MCF 10A (cell line): ENCODE measurements around the gene MOGAT3. TPM values are rescaled to one million over a fixed set of nuclear protein-coding genes. Genes with fewer than 3 reads are reported as not detected.

ENCODE experiments used
- BruUV-seq: library from RNA; stranded (reverse); fragments of 400-500 nt; replicated peaks from 2 replicates; lab custom pipeline; 2021; lab: Mats Ljungman, UMichigan
- CTCF ChIA-PET: fragments of 300-600 bp; sonication (Branson Sonifier 250); formaldehyde crosslinking; extraction: SDS; loops from one replicate; lab custom pipeline; 2021; ENCODE audit warnings: antibody characterized with exemption, inconsistent platforms; lab: Yijun Ruan, JAX
- POLR2A ChIA-PET: fragments of 300-600, 350-650 bp; sonication (Branson Sonifier 250); formaldehyde crosslinking; extraction: SDS; loops from one replicate; lab custom pipeline; 2020; ENCODE audit warnings: antibody characterized with exemption, inconsistent platforms; lab: Yijun Ruan, JAX
- DNase-seq: peaks from one replicate; pipeline ENCODE4 v3.0.0-alpha.2; 2018; ENCODE audit not compliant: unreplicated experiment
- H3K27ac Mint-ChIP-seq: one replicate; pipeline ENCODE4 v1.8.0; 2022; ENCODE audit warnings: mild to moderate bottlenecking, low read depth, mixed read lengths; ENCODE audit not compliant: unreplicated experiment
- H3K27me3 Mint-ChIP-seq: one replicate; pipeline ENCODE4 v1.8.0; 2022; ENCODE audit warnings: mixed read lengths; ENCODE audit not compliant: insufficient read depth, unreplicated experiment
- H3K36me3 Mint-ChIP-seq: one replicate; pipeline ENCODE4 v1.8.0; 2022; ENCODE audit warnings: mild to moderate bottlenecking, moderate library complexity, mixed read lengths; ENCODE audit not compliant: insufficient read depth, unreplicated experiment
- H3K4me1 Mint-ChIP-seq: one replicate; pipeline ENCODE4 v1.8.0; 2022; ENCODE audit warnings: mixed read lengths; ENCODE audit not compliant: insufficient read depth, unreplicated experiment
- H3K4me3 Mint-ChIP-seq: one replicate; pipeline ENCODE4 v1.8.0; 2022; ENCODE audit warnings: mild to moderate bottlenecking, moderate library complexity, mixed read lengths; ENCODE audit not compliant: unreplicated experiment
- H3K9me3 Mint-ChIP-seq: one replicate; pipeline ENCODE4 v1.8.0; 2022; ENCODE audit warnings: mixed read lengths; ENCODE audit not compliant: unreplicated experiment
- CTCF ChIP-seq: fragments of 200-600 bp; IDR thresholded peaks from one replicate; pipeline ENCODE4 v1.8.0; 2022; ENCODE audit warnings: antibody characterized with exemption, mild to moderate bottlenecking; ENCODE audit not compliant: unreplicated experiment
- intact Hi-C: fragments of 100-400 bp; cut with micrococcal nuclease; formaldehyde crosslinking; loops from 2 replicates; pipeline ENCODE4 v1.14.1; 2022
- total RNA-seq: library from RNA; stranded (reverse); gene quantifications from 2 replicates; pipeline ENCODE4 v1.2.3, GENCODE V29; 2022

The MOGAT3 gene
- total RNA-seq, 1 experiment from 2014 or later, result not detected

DNA sequence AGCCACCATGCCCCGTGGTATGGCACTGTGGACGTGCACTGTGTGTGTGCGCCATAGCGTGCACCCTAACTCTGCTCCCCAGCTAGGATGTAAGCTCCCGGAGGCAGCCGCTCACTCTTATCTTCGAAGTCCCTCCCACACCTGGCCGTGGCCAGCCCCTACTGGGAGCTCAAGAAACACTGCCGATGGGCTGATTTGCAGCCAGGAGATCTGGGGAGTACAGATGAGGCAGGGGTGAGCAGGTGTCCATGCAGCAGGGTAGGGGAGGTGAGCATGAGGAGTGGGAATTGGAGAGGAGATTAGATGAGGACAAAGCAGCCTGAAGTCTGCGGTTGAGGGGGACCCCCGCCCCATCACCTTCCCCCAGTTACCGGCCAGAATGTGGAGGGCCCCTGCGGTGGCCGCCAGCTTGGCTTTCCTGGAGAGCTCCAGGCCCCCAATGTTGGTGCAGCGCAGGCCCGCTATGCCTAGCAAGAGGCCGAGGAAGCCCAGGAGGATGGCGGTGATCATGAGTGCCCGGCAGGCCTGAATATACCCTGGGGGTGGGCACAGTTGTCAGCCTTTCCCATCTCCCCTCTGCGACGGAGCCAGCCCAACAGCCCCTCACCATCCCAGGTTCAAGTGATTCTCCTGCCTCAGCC, 33.2 kb upstream of the MOGAT3 start:
- Mint-ChIP-seq H3K36me3 (peaks cover 15% of the 10 kb centered on the region), H3K27me3 (no peaks in the 10 kb centered on the region), H3K27ac (no peak overlapping the region), H3K4me1 (peaks cover 5% of the 10 kb centered on the region), H3K4me3 (no peak overlapping the region), H3K9me3 (no peaks in the 10 kb centered on the region)
- intact Hi-C loops, result no loop called here
- POLR2A ChIA-PET, result interaction anchor here (0.6 to 6.9 kb wide), 4 partner anchors 9 to 51 kb away, joined by 3 to 43 read pairs (median 4); partner anchors contain the start of gene FIS1
- no TSS peak for BruUV-seq
- DNase-seq, result no peak
- CTCF ChIA-PET, result interaction anchor here (0.6 to 1.5 kb wide), 2 partner anchors 10 to 90 kb away, joined by 3 to 5 read pairs; no protein-coding TSS in a partner anchor
- no peak for TF ChIP-seq CTCF

DNA sequence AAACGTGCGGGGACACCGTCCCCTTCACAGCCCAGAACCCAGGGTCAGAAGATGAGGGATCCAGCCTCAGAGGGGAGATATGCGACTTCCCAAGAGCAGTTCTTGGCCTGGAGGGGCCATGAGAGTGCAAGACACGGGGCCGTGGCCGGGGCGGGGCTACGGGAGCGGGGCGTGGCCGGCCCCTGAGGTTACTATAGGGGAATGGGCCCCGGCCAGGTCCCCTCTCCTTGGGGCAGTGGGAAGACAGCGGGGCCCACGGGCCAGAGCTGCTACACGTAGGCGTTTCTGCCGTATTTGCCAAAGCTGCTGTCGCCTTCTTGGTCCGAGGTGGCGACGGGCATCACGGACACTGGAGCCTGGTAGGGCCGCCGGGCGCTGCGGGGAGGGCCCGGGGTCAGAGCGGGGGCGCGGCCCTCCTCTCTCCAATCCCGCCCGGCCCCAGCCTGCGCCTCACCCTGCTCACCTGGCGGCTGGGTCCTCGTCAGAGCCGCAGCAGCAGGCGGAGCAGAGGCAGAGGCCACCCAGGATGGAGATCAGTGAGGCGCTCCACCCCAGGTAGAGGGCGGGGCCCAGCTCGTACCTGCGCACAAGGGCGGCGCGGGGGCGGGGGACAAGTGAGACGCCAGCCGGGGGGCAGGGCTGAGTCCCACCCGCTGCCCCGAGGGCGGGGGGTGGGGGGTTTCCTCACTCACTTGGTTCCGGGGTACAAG, 31.5 kb upstream of the MOGAT3 start:
- ChIA-PET CTCF (interaction anchor here (1.1 kb wide), 1 partner anchor 11 kb away, joined by 3 read pairs; no protein-coding TSS in a partner anchor), POLR2A (interaction anchor here (0.9 to 6.9 kb wide), 3 partner anchors 12 to 50 kb away, joined by 3 to 43 read pairs (median 17); partner anchors contain the start of genes FIS1 and ZNHIT1)
- peak overlapping the region; percentile 65 for H3K4me3 Mint-ChIP-seq
- H3K9me3 Mint-ChIP-seq, result no peaks in the 10 kb centered on the region
- intact Hi-C loops, result no loop called here
- DNase-seq, result peak; percentile 67
- no TSS peak for BruUV-seq
- TF ChIP-seq CTCF, result no peak
- H3K27ac Mint-ChIP-seq, result no peak overlapping the region
- H3K36me3 Mint-ChIP-seq, result peaks cover 32% of the 10 kb centered on the region
- no peaks in the 10 kb centered on the region for H3K27me3 Mint-ChIP-seq
- H3K4me1 Mint-ChIP-seq, result peaks cover 5% of the 10 kb centered on the region

DNA sequence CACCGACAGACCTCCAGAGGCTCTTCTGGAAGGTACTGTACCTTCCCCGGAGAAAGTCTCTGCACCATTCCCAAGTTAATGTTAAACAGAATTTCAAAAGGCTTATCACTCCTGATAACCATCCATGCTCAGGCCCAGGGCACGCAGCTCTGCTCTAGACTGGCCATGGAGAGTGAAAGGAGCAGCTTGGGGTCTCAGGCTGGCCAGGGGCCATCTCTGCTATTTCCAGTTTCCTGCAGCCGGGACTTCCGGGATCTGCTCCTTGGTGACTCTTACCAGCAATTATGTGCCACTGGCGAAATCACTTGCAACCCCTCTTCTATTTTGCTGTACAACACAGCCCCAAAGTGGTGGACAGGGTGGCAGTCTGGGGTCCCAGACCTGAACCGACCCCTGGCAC, 30.8 kb upstream of the MOGAT3 start:
- BruUV-seq, result no TSS peak
- no peak for TF ChIP-seq CTCF
- CTCF ChIA-PET, result interaction anchor here (0.6 to 1.1 kb wide), 3 partner anchors 12 to 119 kb away, joined by 3 to 4 read pairs (median 3); no protein-coding TSS in a partner anchor
- intact Hi-C loops, result no loop called here
- POLR2A ChIA-PET, result interaction anchor here (2.6 to 6.9 kb wide), 2 partner anchors 13 kb away, joined by 17 to 43 read pairs; partner anchors contain the start of genes FIS1 and ZNHIT1
- peaks cover 38% of the 10 kb centered on the region for H3K36me3 Mint-ChIP-seq
- DNase-seq, result no peak
- no peaks in the 10 kb centered on the region for H3K9me3 Mint-ChIP-seq
- peak overlapping the region; percentile 65 for H3K4me3 Mint-ChIP-seq
- no peak overlapping the region for H3K27ac Mint-ChIP-seq
- H3K27me3 Mint-ChIP-seq, result no peaks in the 10 kb centered on the region
- peaks cover 5% of the 10 kb centered on the region for H3K4me1 Mint-ChIP-seq

GRCh38 chr7:101226721-101227120, 25.9 kb upstream of the MOGAT3 start:
- H3K4me3 Mint-ChIP-seq, result no peak overlapping the region
- no peaks in the 10 kb centered on the region for H3K27me3 Mint-ChIP-seq
- H3K4me1 Mint-ChIP-seq, result peaks cover 6% of the 10 kb centered on the region
- no peak for DNase-seq
- ChIA-PET CTCF (interaction anchor here (0.6 to 2.5 kb wide), 3 partner anchors 17 to 110 kb away, joined by 3 to 12 read pairs (median 5); no protein-coding TSS in a partner anchor), POLR2A (interaction anchor here (1.1 kb wide), 1 partner anchor 8 kb away, joined by 5 read pairs; the partner anchor contains the start of gene ZNHIT1)
- H3K9me3 Mint-ChIP-seq, result no peaks in the 10 kb centered on the region
- no peak for TF ChIP-seq CTCF
- intact Hi-C loops, result no loop called here
- no TSS peak for BruUV-seq
- no peak overlapping the region for H3K27ac Mint-ChIP-seq
- peaks cover 83% of the 10 kb centered on the region for H3K36me3 Mint-ChIP-seq
